ENCODE measurements around the gene ADCY9.
"Not testable (repeated sequence)": the region's sequence is repeated elsewhere in the genome, so short reads cannot be mapped to it uniquely, and the experiment has no call there.

ADCY9 gene

GRCh38 chr16:3951380-3951779, 164.9 kb downstream of the ADCY9 start:
- DNase-seq (ENCODE audit: low read depth, low spot score), result not testable (repeated sequence)

- no peak for DNase-seq (ENCODE audit: low read depth, low spot score)
Measured at GRCh38 chr16:3950343-3951193, 165.7 kb downstream of the ADCY9 start.

- no peak for DNase-seq (ENCODE audit: low read depth, low spot score)
Measured at GRCh38 chr16:3949946-3950342, 166.3 kb downstream of the ADCY9 start.

- DNase-seq (ENCODE audit: low read depth, low spot score), result no peak
Measured at GRCh38 chr16:3949287-3949686, 167.0 kb downstream of the ADCY9 start.

GRCh38 chr16:3948378-3948995, 167.8 kb downstream of the ADCY9 start:
- DNase-seq (ENCODE audit: low read depth, low spot score), result no peak

GRCh38 chr16:3946604-3947180, 169.6 kb downstream of the ADCY9 start:
- DNase-seq (ENCODE audit: low read depth, low spot score), result no peak

GRCh38 chr16:3945751-3946603, 170.3 kb downstream of the ADCY9 start:
- no peak for DNase-seq (ENCODE audit: low read depth, low spot score)

GRCh38 chr16:3944457-3944856, 171.8 kb downstream of the ADCY9 start:
- DNase-seq (ENCODE audit: low read depth, low spot score), result not testable (repeated sequence)

- not testable (repeated sequence) for DNase-seq (ENCODE audit: low read depth, low spot score)
Measured at GRCh38 chr16:3942146-3942545, 174.1 kb downstream of the ADCY9 start.

- DNase-seq (ENCODE audit: low read depth, low spot score), result peak; percentile 57
Measured at GRCh38 chr16:3938843-3939624, 177.2 kb downstream of the ADCY9 start.

- no peak for DNase-seq (ENCODE audit: low read depth, low spot score)
Measured at GRCh38 chr16:3938471-3938842, 177.8 kb downstream of the ADCY9 start.

- no peak for DNase-seq (ENCODE audit: low read depth, low spot score)
Measured at GRCh38 chr16:3937066-3937875, 179.0 kb downstream of the ADCY9 start.

- DNase-seq (ENCODE audit: low read depth, low spot score), result no peak
Measured at GRCh38 chr16:3935921-3936320, 180.3 kb downstream of the ADCY9 start.

- DNase-seq (ENCODE audit: low read depth, low spot score), result no peak
Measured at GRCh38 chr16:3934491-3935181, 181.6 kb downstream of the ADCY9 start.

GRCh38 chr16:3927147-3927546, 189.1 kb downstream of the ADCY9 start:
- DNase-seq (ENCODE audit: low read depth, low spot score), result not testable (repeated sequence)

- DNase-seq (ENCODE audit: low read depth, low spot score), result no peak
Measured at GRCh38 chr16:3924763-3925162, 191.5 kb downstream of the ADCY9 start.

- DNase-seq (ENCODE audit: low read depth, low spot score), result no peak
Measured at GRCh38 chr16:3922241-3922640, 194.0 kb downstream of the ADCY9 start.

- no peak for DNase-seq (ENCODE audit: low read depth, low spot score)
Measured at GRCh38 chr16:3920206-3920605, 196.0 kb downstream of the ADCY9 start.

GRCh38 chr16:3919413-3919812, 196.8 kb downstream of the ADCY9 start:
- no peak for DNase-seq (ENCODE audit: low read depth, low spot score)

All from iPS DF 19.7 (cell line).